UCSD-AML1 (cell line): ENCODE measurements around the gene SLC28A3.

Experiments used
- DNase-seq: peaks from one replicate; lab custom pipeline; 2025; ENCODE audit not compliant: unreplicated experiment; lab: John Stamatoyannopoulos, UW

Gene SLC28A3

GRCh38 chr9:84254972-84255371 lies 85.6 kb downstream of the SLC28A3 start:
- no peak for DNase-seq

DNA sequence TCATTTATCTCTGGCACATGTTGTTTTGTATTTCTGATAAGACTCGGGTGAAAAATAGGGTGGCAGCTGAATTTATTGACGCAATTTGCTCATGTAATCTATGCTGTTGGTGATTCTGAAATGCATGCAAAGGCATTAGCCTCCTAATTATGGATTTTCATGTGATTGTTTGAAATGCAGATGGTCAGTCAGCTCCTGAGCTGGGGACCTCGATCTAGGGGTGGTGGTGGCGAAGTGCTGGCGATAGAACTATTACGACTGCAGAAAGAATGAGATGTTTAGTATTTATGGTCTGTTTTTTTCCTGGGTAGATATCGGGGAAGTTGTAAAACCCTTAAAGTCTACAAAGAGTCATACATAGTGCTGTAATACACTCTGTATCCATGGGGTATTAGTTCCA lies 88.6 kb downstream of the SLC28A3 start:
- DNase-seq: no peak

- no peak for DNase-seq
These were observed 98.7 kb downstream of the SLC28A3 start for GRCh38 chr9:84241817-84242373.

DNA sequence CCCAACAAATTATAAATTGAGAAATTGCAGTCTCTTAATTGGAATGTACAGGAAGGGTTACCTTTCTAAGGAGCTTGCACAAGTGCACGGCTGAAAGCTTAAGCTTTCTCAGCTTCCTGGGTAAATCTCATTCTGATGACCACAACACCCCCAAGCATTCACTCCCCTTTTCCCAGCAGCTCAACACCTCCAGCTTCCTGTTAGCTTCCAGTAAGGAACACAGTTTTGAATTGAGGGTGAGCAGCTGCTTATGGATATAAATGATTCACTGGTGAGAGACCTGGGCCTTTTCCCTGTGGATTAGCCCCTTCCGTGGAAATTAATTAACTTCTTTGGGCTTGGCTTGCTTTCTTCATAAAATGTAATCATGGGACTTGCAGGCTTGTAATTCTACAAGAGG lies 101.2 kb downstream of the SLC28A3 start:
- no peak for DNase-seq

DNA sequence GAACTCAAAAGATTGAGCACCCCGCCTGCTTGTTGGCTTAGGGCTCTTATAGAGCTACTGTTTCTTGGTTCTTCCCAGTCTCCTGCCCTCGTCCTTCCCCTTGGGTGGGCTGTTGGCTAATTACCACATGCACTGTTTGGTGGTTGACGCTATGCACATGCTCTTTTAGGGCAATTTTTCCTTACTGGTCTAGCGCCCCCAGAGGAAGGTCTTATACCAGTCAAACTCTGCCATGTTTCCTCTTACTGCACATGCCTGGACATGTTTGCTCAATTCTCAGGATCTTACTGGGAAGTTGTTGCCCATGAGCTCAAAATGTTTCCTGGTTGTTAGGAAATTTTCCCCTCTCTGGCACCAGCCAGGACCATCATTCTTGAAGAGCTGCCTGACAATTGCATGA lies 101.9 kb downstream of the SLC28A3 start:
- no peak for DNase-seq

DNA sequence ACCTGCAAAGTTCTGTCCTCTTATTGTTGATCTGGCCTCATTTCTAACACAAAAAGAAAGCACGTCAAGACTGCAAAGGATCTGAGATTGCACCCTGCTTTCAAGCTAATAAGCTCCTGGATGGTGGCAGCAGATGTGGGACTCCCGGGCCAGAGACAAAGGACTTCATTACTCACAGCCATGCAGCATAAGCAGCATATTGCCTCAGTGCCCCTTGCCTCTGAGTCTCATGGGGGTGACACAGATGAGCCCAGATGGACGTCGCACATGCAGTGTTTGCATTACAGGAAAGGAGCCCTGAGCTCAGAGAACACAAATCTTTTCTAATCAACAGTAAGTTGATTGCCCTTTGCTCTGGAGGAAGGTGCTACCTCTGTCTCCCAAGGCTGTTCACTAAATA lies 105.0 kb downstream of the SLC28A3 start:
- no peak for DNase-seq

GRCh38 chr9:84230355-84231145 lies 110.0 kb downstream of the SLC28A3 start:
- DNase-seq: no peak

DNA sequence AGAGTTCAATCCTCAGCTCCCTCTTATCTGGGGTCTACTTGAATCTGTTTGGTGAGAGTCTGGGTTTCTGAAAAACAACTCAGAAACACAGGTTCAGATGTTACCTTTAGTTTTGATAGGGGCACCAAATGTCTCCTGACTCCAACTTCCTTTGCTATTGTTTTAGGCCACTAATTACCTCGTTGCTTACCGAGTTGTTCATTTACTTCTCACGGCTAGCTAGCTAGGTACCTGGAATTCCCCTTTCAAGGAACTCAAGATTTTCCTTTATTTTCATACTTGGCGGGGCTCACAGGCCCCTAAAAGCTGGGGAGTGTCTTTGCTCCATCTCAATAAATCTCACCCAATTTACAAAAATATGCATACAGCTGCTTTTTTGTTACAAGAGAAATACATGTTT lies 111.4 kb downstream of the SLC28A3 start:
- DNase-seq: no peak

DNA sequence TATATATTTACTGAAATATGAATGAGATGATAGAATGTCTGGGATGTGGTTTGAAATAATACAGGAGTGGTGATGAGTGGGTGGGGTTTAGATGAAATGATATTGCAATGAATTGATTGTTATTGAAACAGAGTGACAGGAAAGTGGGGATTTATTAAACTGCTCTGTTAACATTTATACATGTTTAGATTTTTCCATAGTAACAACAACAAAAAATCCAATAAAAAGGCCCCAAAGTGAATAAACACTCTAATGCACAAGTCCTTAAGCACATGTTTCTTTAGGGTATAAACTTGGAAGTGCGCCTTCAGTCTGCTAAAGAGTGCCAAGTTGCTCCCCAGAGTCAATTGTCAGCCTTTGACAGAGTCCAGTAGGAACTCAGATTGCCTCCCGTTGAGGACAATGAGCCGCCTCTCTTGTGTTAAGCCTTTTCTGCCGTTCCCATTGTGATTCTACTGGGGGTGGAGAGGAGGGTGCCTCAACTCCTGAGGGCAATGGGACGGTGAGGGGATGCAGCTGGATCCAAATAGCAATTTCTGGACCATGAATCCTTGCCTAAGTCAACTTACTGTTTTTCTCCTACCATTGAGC lies 112.3 kb downstream of the SLC28A3 start:
- DNase-seq: no peak

GRCh38 chr9:84226126-84226525 lies 114.4 kb downstream of the SLC28A3 start:
- no peak for DNase-seq
